ENCODE measurements around the gene MAP2K3.
"Not testable (repeated sequence)": the region's sequence is repeated elsewhere in the genome, so short reads cannot be mapped to it uniquely, and the experiment has no call there.

The MAP2K3 gene

DNA sequence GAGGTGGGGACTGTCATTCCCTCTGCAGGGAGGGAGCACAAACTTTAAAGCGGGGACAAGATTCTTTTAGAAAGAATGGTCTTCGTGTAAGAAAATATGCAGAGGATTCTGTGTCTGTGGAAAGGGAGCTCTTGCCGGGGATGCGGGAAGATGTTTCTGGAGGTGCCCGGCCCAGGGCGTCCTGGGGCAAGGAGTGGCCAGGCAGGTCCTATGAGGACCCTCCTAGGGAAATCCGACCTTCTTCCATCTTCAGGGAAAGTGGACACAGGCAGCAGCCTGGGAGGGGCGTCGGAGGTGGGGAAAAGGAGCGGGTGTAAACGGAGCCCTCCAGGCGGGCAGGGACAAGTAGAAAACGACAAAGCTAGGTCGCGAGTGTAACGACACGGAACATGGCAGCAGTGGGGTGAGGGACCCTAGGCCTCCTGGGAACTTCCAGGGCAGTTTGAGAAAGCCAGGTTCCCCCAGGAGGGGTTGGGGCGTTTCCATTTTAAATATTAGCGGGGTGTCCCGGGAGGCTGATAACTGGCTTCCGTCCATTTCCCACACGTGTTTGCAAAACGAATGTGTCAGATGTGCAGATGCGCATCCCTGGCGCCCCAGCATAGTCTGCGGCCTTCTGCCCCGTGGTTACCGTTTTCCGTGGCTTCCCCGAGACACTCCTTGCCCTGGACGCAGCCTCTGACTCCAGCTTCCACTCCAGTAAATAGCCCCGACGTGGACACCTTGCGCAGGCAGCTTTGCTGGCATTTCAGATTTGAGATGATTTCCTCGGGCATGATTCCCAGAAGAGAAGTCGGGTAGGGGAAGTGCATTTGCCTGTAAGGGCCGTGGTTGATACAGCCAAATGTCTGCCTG is 39.0 kb downstream of the MAP2K3 start:
- H3K4me3 ChIP-seq (replicated peaks in 1 of 2; ENCODE audit: low read depth in 2 of 2, low read length in 2 of 2) = peak overlapping the region; percentile 49 to 51

DNA sequence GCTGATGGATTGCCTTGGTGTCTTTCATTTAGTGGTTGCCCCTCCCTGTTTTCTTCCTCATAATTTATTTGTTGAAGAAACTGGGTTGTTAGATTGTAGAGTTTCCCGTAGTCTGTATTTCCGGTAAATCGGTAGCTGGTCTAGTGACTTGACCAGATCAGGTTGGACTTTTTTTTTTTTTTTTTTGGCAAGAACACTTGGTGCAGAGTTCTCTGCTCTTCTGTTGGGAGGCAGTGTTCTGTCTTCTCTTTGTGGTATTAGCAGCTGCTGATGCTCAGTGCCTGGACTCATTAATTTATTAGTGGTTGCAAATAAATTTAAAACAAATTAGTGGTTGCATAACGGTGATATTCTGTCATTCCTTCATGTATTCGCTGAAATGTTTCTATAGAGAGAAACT is 40.2 kb downstream of the MAP2K3 start:
- not testable (repeated sequence) for DNase-seq (ENCODE audit: low read depth in 2 of 2); H3K4me3 ChIP-seq (replicated peaks in 1 of 2; ENCODE audit: low read depth in 2 of 2, low read length in 2 of 2)

More for the DNA sequence above, 39.0 kb downstream of the MAP2K3 start:
- not testable (repeated sequence) for DNase-seq (ENCODE audit: low read depth in 2 of 2)

GRCh38 chr17:21327921-21328320 is 43.4 kb downstream of the MAP2K3 start:
- H3K4me3 ChIP-seq (replicated peaks in 1 of 2; ENCODE audit: low read depth in 2 of 2, low read length in 2 of 2); DNase-seq (ENCODE audit: low read depth in 2 of 2): not testable (repeated sequence)

GRCh38 chr17:21328778-21329177 is 44.3 kb downstream of the MAP2K3 start:
- DNase-seq (ENCODE audit: low read depth in 2 of 2); H3K4me3 ChIP-seq (replicated peaks in 1 of 2; ENCODE audit: low read depth in 2 of 2, low read length in 2 of 2): not testable (repeated sequence)

DNA sequence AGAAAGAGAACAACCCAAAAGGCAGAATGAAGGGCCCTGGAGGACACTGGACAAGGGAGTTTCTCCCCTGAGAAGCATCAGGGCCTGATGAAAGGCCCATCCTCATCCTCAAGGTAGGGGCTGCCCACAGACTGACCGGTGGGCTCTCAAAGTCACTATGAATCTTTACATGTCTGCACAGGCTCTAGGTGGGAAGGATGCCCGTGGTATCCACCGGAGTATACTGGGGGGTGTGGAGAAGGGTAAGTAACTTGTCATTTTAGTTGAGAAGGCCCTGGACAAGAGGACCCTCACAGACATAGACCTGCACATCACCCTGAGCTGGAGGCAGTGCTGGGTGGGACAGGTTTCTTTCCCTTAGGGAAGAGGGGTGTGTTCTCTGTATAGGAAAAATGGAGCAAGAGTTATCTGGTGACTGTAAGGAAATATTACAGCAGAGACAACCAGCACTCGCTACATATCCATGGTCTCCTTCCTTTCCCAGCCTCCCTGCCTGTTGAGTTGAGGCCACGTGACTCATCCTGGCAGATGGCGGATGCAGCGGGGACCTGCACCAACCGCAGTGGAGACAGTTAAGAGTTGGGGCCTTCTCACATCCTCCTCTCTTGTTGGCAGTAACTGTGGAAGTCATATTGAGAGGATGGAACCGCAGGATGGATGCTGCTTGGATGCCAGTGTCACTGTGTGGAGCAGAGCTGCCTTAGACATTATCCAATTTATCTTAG is 46.1 kb downstream of the MAP2K3 start:
- H3K4me3 ChIP-seq (replicated peaks in 1 of 2; ENCODE audit: low read depth in 2 of 2, low read length in 2 of 2) = no peak overlapping the region
- TF ChIP-seq, protein P1, sequence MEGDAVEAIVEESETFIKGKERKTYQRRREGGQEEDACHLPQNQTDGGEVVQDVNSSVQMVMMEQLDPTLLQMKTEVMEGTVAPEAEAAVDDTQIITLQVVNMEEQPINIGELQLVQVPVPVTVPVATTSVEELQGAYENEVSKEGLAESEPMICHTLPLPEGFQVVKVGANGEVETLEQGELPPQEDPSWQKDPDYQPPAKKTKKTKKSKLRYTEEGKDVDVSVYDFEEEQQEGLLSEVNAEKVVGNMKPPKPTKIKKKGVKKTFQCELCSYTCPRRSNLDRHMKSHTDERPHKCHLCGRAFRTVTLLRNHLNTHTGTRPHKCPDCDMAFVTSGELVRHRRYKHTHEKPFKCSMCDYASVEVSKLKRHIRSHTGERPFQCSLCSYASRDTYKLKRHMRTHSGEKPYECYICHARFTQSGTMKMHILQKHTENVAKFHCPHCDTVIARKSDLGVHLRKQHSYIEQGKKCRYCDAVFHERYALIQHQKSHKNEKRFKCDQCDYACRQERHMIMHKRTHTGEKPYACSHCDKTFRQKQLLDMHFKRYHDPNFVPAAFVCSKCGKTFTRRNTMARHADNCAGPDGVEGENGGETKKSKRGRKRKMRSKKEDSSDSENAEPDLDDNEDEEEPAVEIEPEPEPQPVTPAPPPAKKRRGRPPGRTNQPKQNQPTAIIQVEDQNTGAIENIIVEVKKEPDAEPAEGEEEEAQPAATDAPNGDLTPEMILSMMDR (IDR thresholded peaks at IDR 0.05; ENCODE audit: low read depth, low read length) = no peak
- no peak for DNase-seq (ENCODE audit: low read depth in 2 of 2)

DNA sequence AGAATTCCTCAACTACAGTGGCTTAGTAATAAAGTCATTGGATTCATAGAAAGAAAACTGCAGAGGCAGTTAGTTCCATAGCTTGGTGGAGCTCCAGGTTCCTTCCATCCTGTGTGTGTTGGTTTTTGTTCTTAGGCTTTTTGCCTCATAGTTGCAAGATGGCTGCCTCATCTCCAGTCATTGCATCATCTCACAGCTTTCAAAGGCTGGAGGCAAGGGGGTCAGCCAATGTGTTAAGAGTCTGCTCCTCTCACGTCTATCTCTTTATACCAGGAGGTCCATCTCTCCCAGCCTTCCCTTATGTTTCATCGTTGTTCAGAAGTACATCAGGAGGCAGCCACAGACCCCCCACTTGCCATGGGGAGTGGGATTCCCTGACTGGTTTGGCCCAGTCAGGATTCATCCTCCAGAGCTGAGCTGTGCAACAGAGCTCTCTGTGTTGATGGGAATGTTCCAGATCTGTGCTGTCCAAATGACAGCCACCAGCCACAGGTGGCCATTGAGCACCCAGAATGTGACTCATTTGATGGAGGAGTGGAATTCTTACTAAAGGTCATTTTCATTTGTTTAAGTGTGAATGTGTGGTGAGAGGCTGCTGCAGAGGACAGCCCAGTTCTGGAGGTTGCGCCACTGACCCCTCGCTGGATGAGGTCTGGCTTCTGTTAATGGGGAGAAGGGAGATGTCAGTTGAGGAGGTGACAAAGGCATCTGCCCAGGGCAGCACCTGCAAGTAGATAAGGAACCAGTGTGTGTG is 52.2 kb downstream of the MAP2K3 start:
- peak in 1 of 2 donors; percentile 6 for DNase-seq (ENCODE audit: low read depth in 2 of 2)
- not testable (repeated sequence) for H3K4me3 ChIP-seq (replicated peaks in 1 of 2; ENCODE audit: low read depth in 2 of 2, low read length in 2 of 2)

- DNase-seq (ENCODE audit: low read depth in 2 of 2) = not testable (repeated sequence)
Measured at GRCh38 chr17:21337981-21338625, 53.6 kb downstream of the MAP2K3 start.

DNA sequence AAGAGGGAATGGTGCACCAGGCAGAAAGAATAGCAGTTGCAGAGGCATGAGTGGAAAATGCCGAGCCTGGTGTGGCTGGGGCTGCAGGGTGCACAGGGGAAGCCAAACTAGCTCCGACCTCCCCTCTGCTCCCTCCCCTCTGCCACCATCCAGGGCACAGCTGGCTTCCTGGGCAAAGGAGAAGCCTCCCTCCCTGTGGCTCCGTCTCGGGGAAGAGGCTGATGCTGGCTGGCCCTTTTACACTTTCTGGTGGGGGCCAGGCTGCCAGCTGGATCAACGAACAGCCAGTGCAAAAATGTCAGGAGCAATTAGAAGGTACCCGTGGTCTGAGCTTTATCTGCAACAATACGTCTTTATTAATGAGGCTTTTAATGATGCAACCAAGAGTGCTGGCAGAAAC is 54.5 kb downstream of the MAP2K3 start:
- H3K4me3 ChIP-seq (replicated peaks in 1 of 2; ENCODE audit: low read depth in 2 of 2, low read length in 2 of 2) = no peak overlapping the region
- TF ChIP-seq, protein P1 (IDR thresholded peaks at IDR 0.05; ENCODE audit: low read depth, low read length) = no peak

More at GRCh38 chr17:21337981-21338625, 53.6 kb downstream of the MAP2K3 start:
- not testable (repeated sequence) for H3K4me3 ChIP-seq (replicated peaks in 1 of 2; ENCODE audit: low read depth in 2 of 2, low read length in 2 of 2)

DNA sequence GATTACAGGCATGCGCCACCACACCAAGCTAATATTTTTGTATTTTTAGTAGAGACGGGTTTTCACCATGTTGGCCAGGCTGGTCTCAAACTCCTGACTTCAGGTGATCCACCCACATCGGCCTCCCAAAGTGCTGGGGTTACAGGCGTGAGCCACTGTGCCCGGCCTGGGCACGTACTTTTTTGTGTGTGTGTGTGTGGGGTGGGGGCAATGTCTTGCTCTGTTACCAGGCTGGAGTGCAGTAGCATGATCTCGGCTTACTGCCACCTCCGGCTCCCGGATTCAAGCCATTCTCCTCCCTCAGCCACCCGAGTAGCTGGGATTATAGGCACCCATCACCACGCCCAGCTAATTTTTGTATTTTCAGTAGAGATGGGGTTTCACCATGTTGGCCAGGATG is 55.1 kb downstream of the MAP2K3 start:
- DNase-seq (ENCODE audit: low read depth in 2 of 2); H3K4me3 ChIP-seq (replicated peaks in 1 of 2; ENCODE audit: low read depth in 2 of 2, low read length in 2 of 2): not testable (repeated sequence)

More for the DNA sequence above, 54.5 kb downstream of the MAP2K3 start:
- DNase-seq (ENCODE audit: low read depth in 2 of 2) = no peak

DNA sequence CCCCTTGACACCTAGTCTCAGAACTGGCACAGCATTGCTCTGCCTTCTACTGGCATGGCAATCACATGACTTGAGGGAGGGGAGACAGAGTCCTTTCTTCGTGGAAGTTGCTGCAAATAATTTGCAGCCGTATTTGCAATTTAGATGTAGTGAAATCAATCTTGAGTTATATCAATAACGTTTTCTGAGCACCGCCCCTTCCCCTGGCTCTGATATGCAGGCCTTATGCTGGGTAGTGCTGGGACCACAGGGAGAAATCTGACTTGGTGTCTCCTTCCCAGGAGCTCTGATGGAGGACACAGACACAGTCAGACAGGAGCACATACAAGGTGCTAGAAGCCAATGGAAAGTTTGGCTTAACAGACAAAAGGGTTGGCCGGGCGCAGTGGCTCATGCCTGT is 55.9 kb downstream of the MAP2K3 start:
- H3K4me3 ChIP-seq (replicated peaks in 1 of 2; ENCODE audit: low read depth in 2 of 2, low read length in 2 of 2); DNase-seq (ENCODE audit: low read depth in 2 of 2): not testable (repeated sequence)

GRCh38 chr17:21341279-21341678 is 56.8 kb downstream of the MAP2K3 start:
- not testable (repeated sequence) for DNase-seq (ENCODE audit: low read depth in 2 of 2); H3K4me3 ChIP-seq (replicated peaks in 1 of 2; ENCODE audit: low read depth in 2 of 2, low read length in 2 of 2)

- DNase-seq (ENCODE audit: low read depth in 2 of 2); H3K4me3 ChIP-seq (replicated peaks in 1 of 2; ENCODE audit: low read depth in 2 of 2, low read length in 2 of 2): not testable (repeated sequence)
Measured at GRCh38 chr17:21341925-21342540, 57.5 kb downstream of the MAP2K3 start.

- not testable (repeated sequence) for DNase-seq (ENCODE audit: low read depth in 2 of 2); H3K4me3 ChIP-seq (replicated peaks in 1 of 2; ENCODE audit: low read depth in 2 of 2, low read length in 2 of 2)
Measured at GRCh38 chr17:21343061-21343949, 58.8 kb downstream of the MAP2K3 start.

- not testable (repeated sequence) for H3K4me3 ChIP-seq (replicated peaks in 1 of 2; ENCODE audit: low read depth in 2 of 2, low read length in 2 of 2); DNase-seq (ENCODE audit: low read depth in 2 of 2)
Measured at GRCh38 chr17:21344801-21345200, 60.3 kb downstream of the MAP2K3 start.
